Breast epithelium (tissue), 4 donors: ENCODE measurements around the gene SLC35D2. TPM values are rescaled to one million over a fixed set of nuclear protein-coding genes. Genes with fewer than 3 reads are reported as not detected.
"Not testable (repeated sequence)": the region's sequence is repeated elsewhere in the genome, so short reads cannot be mapped to it uniquely, and the experiment has no call there.

Source experiments
- DNase-seq, 2 donors: peaks; one replicate each; pipeline ENCODE4 v3.0.0-alpha.2; 2019; ENCODE audit warnings: low spot score in 2 of 2
- H3K27ac ChIP-seq, 2 donors: fragments of 200-600 bp; sonication (generic) in 1 of 2; one replicate each; pipeline ENCODE4 v1.5.1; 2016 to 2019; ENCODE audit warnings: mild to moderate bottlenecking in 1 of 2
- H3K27me3 ChIP-seq, 2 donors: fragments of 200-600 bp; sonication (generic) in 1 of 2; one replicate each; pipeline versions ENCODE4 v1.5.1 to v1.6.0; 2017 to 2019; ENCODE audit warnings: control low read depth in 1 of 2, mild to moderate bottlenecking in 1 of 2
- H3K36me3 ChIP-seq: fragments of 200-600 bp; one replicate; pipeline ENCODE4 v1.5.1; 2019
- H3K4me1 ChIP-seq, 2 donors: fragments of 200-600 bp; sonication (generic); one replicate each; pipeline ENCODE4 v1.5.1; 2016 to 2019; ENCODE audit warnings: control low read depth in 1 of 2
- H3K4me3 ChIP-seq, 3 donors: fragments of 200-600 bp; sonication (generic); 1 replicate in 2 of 3; 2 replicates in 1 of 3; pipeline ENCODE4 v1.5.1; 2016 to 2019; ENCODE audit warnings: mild to moderate bottlenecking in 3 of 3, moderate library complexity in 2 of 3
- H3K9me3 ChIP-seq, 2 donors: fragments of 200-600 bp; sonication (generic) in 1 of 2; one replicate each; pipeline ENCODE4 v1.5.1; 2016 to 2019; ENCODE audit warnings: control low read depth in 1 of 2
- POLR2A ChIP-seq: fragments of 450-650 bp; IDR thresholded peaks from one replicate; pipeline ENCODE4 v1.6.1; 2016; ENCODE audit warnings: antibody characterized with exemption, mild to moderate bottlenecking, moderate library complexity
- POLR2AphosphoS5 ChIP-seq, 3 donors: sonication (generic); formaldehyde crosslinking; IDR thresholded peaks; one replicate each; pipeline ENCODE4 v1.6.1; 2017; ENCODE audit warnings: antibody characterized with exemption in 3 of 3
- intact Hi-C: fragments of 100-400 bp; cut with DNase I; formaldehyde crosslinking; loops from one replicate; pipeline ENCODE4 v1.15.1; 2023; ENCODE audit warnings: low total_unique reads
- total RNA-seq, 3 donors: library from RNA; depleted of rRNA; stranded (reverse); fragments of >200 nt; gene quantifications; one replicate each; pipeline ENCODE4 v1.1.0, GENCODE V29; 2016
- TF ChIP-seq, protein P1 (sequence below), 3 donors: fragments of 450-650 bp; IDR thresholded peaks; one replicate each; pipeline ENCODE4 v1.5.1; 2016 to 2017; ENCODE audit warnings: antibody characterized with exemption in 3 of 3, mild to moderate bottlenecking in 3 of 3, moderate library complexity in 3 of 3

SLC35D2 gene
- total RNA-seq, 3 donors from 2014 or later: 21.2 to 25.6 (median 21.3) TPM

GRCh38 chr9:96367943-96368342 is 15.6 kb downstream of the SLC35D2 start:
- no peaks in the 10 kb centered on the region for H3K4me1 ChIP-seq
- DNase-seq: no peak
- no peak for TF ChIP-seq POLR2A
- no peak for TF ChIP-seq POLR2AphosphoS5 (IDR thresholded peaks at IDR 0.05)
- TF ChIP-seq, protein P1, sequence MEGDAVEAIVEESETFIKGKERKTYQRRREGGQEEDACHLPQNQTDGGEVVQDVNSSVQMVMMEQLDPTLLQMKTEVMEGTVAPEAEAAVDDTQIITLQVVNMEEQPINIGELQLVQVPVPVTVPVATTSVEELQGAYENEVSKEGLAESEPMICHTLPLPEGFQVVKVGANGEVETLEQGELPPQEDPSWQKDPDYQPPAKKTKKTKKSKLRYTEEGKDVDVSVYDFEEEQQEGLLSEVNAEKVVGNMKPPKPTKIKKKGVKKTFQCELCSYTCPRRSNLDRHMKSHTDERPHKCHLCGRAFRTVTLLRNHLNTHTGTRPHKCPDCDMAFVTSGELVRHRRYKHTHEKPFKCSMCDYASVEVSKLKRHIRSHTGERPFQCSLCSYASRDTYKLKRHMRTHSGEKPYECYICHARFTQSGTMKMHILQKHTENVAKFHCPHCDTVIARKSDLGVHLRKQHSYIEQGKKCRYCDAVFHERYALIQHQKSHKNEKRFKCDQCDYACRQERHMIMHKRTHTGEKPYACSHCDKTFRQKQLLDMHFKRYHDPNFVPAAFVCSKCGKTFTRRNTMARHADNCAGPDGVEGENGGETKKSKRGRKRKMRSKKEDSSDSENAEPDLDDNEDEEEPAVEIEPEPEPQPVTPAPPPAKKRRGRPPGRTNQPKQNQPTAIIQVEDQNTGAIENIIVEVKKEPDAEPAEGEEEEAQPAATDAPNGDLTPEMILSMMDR (IDR thresholded peaks at IDR 0.05): no peak
- H3K27ac ChIP-seq: no peak overlapping the region
- no peaks in the 10 kb centered on the region for H3K36me3 ChIP-seq
- H3K9me3 ChIP-seq: no peaks in the 10 kb centered on the region
- intact Hi-C loops: no loop called here
- H3K4me3 ChIP-seq: no peak overlapping the region
- no peaks in the 10 kb centered on the region for H3K27me3 ChIP-seq

GRCh38 chr9:96363175-96363967 is 20.1 kb downstream of the SLC35D2 start:
- H3K4me3 ChIP-seq: no peak overlapping the region
- no peaks in the 10 kb centered on the region for H3K27me3 ChIP-seq
- H3K27ac ChIP-seq: no peak overlapping the region
- DNase-seq: no peak
- TF ChIP-seq, protein P1 (IDR thresholded peaks at IDR 0.05): no peak
- no peak for TF ChIP-seq POLR2AphosphoS5 (IDR thresholded peaks at IDR 0.05)
- TF ChIP-seq POLR2A: no peak
- peaks cover 2% of the 10 kb centered on the region for H3K36me3 ChIP-seq
- intact Hi-C loops: no loop called here
- H3K4me1 ChIP-seq: no peaks in the 10 kb centered on the region
- no peaks in the 10 kb centered on the region for H3K9me3 ChIP-seq

GRCh38 chr9:96362119-96362518 is 21.4 kb downstream of the SLC35D2 start:
- intact Hi-C loops, H3K27me3 ChIP-seq, H3K4me3 ChIP-seq, H3K27ac ChIP-seq, H3K4me1 ChIP-seq, DNase-seq, H3K36me3 ChIP-seq, H3K9me3 ChIP-seq: not testable (repeated sequence)

- Histone ChIP-seq H3K27ac (no peak overlapping the region), H3K36me3 (peaks cover 4% of the 10 kb centered on the region), H3K27me3 (no peaks in the 10 kb centered on the region), H3K4me1 (no peaks in the 10 kb centered on the region), H3K4me3 (no peak overlapping the region), H3K9me3 (no peaks in the 10 kb centered on the region)
- DNase-seq: no peak
- intact Hi-C loops: no loop called here
- no peak for TF ChIP-seq POLR2A
- TF ChIP-seq, protein P1 (IDR thresholded peaks at IDR 0.05): no peak
- no peak for TF ChIP-seq POLR2AphosphoS5 (IDR thresholded peaks at IDR 0.05)
Measured at GRCh38 chr9:96361668-96362067, 21.8 kb downstream of the SLC35D2 start.

- intact Hi-C loops: no loop called here
- Histone ChIP-seq H3K27ac (no peak overlapping the region), H3K4me1 (no peaks in the 10 kb centered on the region), H3K9me3 (no peaks in the 10 kb centered on the region), H3K4me3 (no peak overlapping the region), H3K27me3 (no peaks in the 10 kb centered on the region), H3K36me3 (peaks cover 4% of the 10 kb centered on the region)
- TF ChIP-seq POLR2AphosphoS5 (IDR thresholded peaks at IDR 0.05): no peak
- no peak for DNase-seq
Measured at GRCh38 chr9:96360976-96361375, 22.5 kb downstream of the SLC35D2 start.

DNA sequence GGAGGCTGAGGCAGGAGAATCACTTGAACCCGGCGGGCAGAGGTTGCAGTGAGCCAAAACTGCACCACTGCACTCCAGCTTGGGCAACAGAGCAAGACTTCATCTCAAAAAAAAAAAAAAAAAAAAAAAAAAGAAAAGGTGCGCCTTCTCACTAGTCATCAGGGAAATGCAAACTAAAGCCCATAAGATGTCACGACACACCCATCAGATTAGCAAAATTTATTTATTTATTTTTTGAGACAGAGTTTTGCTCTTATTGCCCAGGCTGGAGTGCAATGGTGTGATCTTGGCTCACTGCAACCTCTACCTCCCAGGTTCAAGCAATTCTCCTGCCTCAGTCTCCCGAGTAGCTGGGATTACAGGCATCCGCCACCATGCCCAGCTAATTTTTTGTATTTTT is 23.0 kb downstream of the SLC35D2 start:
- intact Hi-C loops, DNase-seq, H3K9me3 ChIP-seq, H3K27me3 ChIP-seq, H3K36me3 ChIP-seq, H3K27ac ChIP-seq, H3K4me3 ChIP-seq, H3K4me1 ChIP-seq: not testable (repeated sequence)
